ENCODE data around the gene CHSY1. TPM values are rescaled to one million over a fixed set of nuclear protein-coding genes. Genes with fewer than 3 reads are reported as not detected.

CHSY1 gene
- polyA plus RNA-seq, 1 donor from 2014 or later: 16.1 TPM

DNA sequence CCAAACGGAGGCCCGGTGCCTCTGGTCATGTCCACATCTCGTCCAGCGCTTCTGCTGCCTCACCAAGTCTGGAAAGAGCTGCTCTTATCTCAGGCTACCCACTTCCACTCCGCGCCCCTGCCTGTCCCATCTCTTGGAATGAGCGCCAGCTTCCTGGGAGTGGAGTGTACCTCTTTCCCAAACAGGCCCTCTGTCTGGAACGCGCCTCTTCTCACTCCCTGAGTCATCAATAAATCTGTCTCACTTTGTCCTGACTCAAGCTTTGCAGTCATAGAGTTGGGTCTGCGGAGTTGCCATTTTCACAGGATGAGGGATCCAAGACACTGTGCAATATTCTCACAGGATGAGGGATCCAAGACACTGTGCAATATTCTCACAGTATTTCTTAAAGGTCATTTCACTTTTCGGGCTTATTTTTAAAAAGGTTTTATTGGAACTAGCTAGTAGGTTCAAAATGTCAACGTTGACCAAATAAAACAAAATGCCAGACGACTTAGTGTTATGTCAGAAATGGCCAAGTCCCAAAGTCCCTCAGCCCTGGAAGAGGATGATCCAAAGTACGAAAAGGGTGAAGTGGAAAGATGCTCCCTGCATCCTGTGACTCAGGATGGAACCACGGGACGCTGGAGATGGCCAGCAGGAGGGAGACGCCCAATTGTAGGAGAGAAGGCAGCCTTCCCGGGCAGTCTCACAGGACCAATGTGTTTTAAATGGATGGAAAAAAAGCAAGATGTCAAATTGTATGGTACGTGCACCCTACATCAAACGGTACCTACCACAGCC, 81.1 kb downstream of the CHSY1 start:
- H3K27ac ChIP-seq (ENCODE audit: low read length): no peak overlapping the region
- no peaks in the 10 kb centered on the region for H3K79me2 ChIP-seq (replicated peaks; ENCODE audit: insufficient read depth, low read length)
- H3F3A ChIP-seq (ENCODE audit: insufficient read depth, low read length, poor library complexity, severe bottlenecking): no peaks in the 10 kb centered on the region
- no peak overlapping the region for H3K4me2 ChIP-seq (ENCODE audit: low read length)
- H3K36me3 ChIP-seq (ENCODE audit: insufficient read depth, low read length): no peaks in the 10 kb centered on the region
- no peaks in the 10 kb centered on the region for H3K9me2 ChIP-seq (ENCODE audit: insufficient read depth, low read length)
- no peak overlapping the region for H2AFZ ChIP-seq (ENCODE audit: low read depth, low read length)
- TF ChIP-seq CTCF (IDR thresholded peaks at IDR 0.05; ENCODE audit: poor library complexity, severe bottlenecking) (no peak), EZH2 (IDR thresholded peaks at IDR 0.05; ENCODE audit: borderline replicate concordance, insufficient read depth, low read length, poor library complexity, severe bottlenecking) (no peak), POLR2AphosphoS5 (IDR thresholded peaks at IDR 0.05) (no peak), SMC3 (conservative IDR thresholded peaks at IDR 0.05; ENCODE audit: poor library complexity) (no peak), REST (IDR thresholded peaks at IDR 0.05; ENCODE audit: borderline replicate concordance) (no peak), MXI1 (conservative IDR thresholded peaks at IDR 0.05; ENCODE audit: poor library complexity, severe bottlenecking) (no peak), TAF1 (IDR thresholded peaks at IDR 0.05; ENCODE audit: low read depth) (no peak), EP300 (conservative IDR thresholded peaks at IDR 0.05; ENCODE audit: poor library complexity, severe bottlenecking) (no peak), RAD21 (conservative IDR thresholded peaks at IDR 0.05) (no peak)
- H4K20me1 ChIP-seq (ENCODE audit: insufficient read depth): no peaks in the 10 kb centered on the region
- no peaks in the 10 kb centered on the region for H3K9me3 ChIP-seq (ENCODE audit: low read length)
- no peak overlapping the region for H3K4me3 ChIP-seq (ENCODE audit: low read length)
- no peaks in the 10 kb centered on the region for H3K27me3 ChIP-seq (ENCODE audit: insufficient read depth, low read depth, low read length)
- H3K9ac ChIP-seq (ENCODE audit: low read length): no peak overlapping the region

- Histone ChIP-seq H3K9ac (ENCODE audit: low read length) (no peak overlapping the region), H3K79me2 (replicated peaks; ENCODE audit: insufficient read depth, low read length) (no peaks in the 10 kb centered on the region), H3K4me3 (ENCODE audit: low read length) (no peak overlapping the region), H3F3A (ENCODE audit: insufficient read depth, low read length, poor library complexity, severe bottlenecking) (no peaks in the 10 kb centered on the region), H3K27ac (ENCODE audit: low read length) (no peak overlapping the region), H2AFZ (ENCODE audit: low read depth, low read length) (no peak overlapping the region), H3K9me2 (ENCODE audit: insufficient read depth, low read length) (no peaks in the 10 kb centered on the region), H3K9me3 (ENCODE audit: low read length) (no peaks in the 10 kb centered on the region), H3K4me2 (ENCODE audit: low read length) (no peak overlapping the region), H4K20me1 (ENCODE audit: insufficient read depth) (no peaks in the 10 kb centered on the region), H3K27me3 (ENCODE audit: insufficient read depth, low read depth, low read length) (no peaks in the 10 kb centered on the region), H3K36me3 (ENCODE audit: insufficient read depth, low read length) (no peaks in the 10 kb centered on the region)
- TF ChIP-seq CTCF (IDR thresholded peaks at IDR 0.05; ENCODE audit: poor library complexity, severe bottlenecking): no peak
- no peak for TF ChIP-seq SMC3 (conservative IDR thresholded peaks at IDR 0.05; ENCODE audit: poor library complexity)
- TF ChIP-seq MXI1 (conservative IDR thresholded peaks at IDR 0.05; ENCODE audit: poor library complexity, severe bottlenecking): no peak
Measured at GRCh38 chr15:101169495-101170071, 82.3 kb downstream of the CHSY1 start.

Measured in neural cell (in vitro differentiated cells).